Measurements from ENCODE around the gene MARK4.

DNA sequence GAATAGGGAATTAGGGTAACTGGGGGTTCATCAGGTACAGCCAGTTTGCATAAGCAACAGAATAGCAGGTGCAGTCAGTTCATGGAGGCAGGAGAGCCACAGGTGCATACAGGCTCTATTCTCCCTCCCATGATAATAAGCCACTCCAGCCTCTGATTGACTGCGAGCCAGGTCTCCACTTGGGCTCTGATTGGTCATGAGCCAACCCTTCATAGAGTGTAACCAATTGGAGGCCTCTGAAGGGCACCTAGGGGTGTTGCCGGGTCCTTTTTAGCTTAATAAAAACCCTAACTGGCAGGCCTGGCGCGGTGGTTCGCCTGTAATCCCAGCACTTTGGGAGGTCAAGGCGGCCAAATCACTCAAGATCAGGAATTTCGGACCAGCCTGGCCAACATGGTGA lies 80.3 kb downstream of the MARK4 start:
- TF ChIP-seq, protein P1, sequence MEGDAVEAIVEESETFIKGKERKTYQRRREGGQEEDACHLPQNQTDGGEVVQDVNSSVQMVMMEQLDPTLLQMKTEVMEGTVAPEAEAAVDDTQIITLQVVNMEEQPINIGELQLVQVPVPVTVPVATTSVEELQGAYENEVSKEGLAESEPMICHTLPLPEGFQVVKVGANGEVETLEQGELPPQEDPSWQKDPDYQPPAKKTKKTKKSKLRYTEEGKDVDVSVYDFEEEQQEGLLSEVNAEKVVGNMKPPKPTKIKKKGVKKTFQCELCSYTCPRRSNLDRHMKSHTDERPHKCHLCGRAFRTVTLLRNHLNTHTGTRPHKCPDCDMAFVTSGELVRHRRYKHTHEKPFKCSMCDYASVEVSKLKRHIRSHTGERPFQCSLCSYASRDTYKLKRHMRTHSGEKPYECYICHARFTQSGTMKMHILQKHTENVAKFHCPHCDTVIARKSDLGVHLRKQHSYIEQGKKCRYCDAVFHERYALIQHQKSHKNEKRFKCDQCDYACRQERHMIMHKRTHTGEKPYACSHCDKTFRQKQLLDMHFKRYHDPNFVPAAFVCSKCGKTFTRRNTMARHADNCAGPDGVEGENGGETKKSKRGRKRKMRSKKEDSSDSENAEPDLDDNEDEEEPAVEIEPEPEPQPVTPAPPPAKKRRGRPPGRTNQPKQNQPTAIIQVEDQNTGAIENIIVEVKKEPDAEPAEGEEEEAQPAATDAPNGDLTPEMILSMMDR (IDR thresholded peaks at IDR 0.05 in 4 of 5, conservative IDR thresholded peaks at IDR 0.05 in 1 of 5) = no peak
- no peak for TF ChIP-seq POLR2A (IDR thresholded peaks at IDR 0.05)
